A673 (cell line): ENCODE results near the gene BLOC1S6.

ENCODE experiments used
- CTCF ChIP-seq: fragments of 300-800, 200-600 bp; sonication (generic); conservative IDR thresholded peaks from 2 replicates; pipeline ENCODE4 v1.5.1; 2017; ENCODE audit warnings: low read depth, mild to moderate bottlenecking, antibody characterized with exemption, low read length, moderate library complexity, mixed read lengths
- EZH2 ChIP-seq: fragments of 200-600 bp; sonication (generic); IDR thresholded peaks from 2 replicates; pipeline ENCODE4 v1.6.1; 2017; ENCODE audit warnings: borderline replicate concordance, low read depth, mild to moderate bottlenecking, mixed read lengths, antibody characterized with exemption, low read length; ENCODE audit not compliant: poor library complexity, severe bottlenecking

- TF ChIP-seq CTCF, result no peak
- no peak for TF ChIP-seq EZH2
Observed at GRCh38 chr15:45657764-45658545, 70.8 kb downstream of the BLOC1S6 start.
